H1 (cell line): ENCODE measurements around the gene RHBDF1. TPM values are rescaled to one million over a fixed set of nuclear protein-coding genes. Genes with fewer than 3 reads are reported as not detected.

Experiments
- CTCF ChIA-PET: fragments of 300-600 bp; sonication (Branson Sonifier 250); formaldehyde crosslinking; loops from one replicate; lab custom pipeline; 2021; ENCODE audit not compliant: partially characterized antibody; lab: Charles Lee
- POLR2A ChIA-PET: fragments of 300-600 bp; sonication (Branson Sonifier 250); formaldehyde crosslinking; loops from one replicate; lab custom pipeline; 2021; ENCODE audit warnings: inconsistent platforms; ENCODE audit not compliant: partially characterized antibody; lab: Charles Lee
- DNase-seq, 2 experiments: peaks; one replicate each; pipeline versions ENCODE4 v3.0.0 to v3.0.0-alpha.2; 2010 to 2022; ENCODE audit warnings: low spot score in 2 of 2, low read depth in 1 of 2, mixed read lengths in 1 of 2
- FAIRE-seq: peaks from 2 replicates; lab custom pipeline; 2011; peaks lifted over from hg19 to GRCh38; lab: Jason Lieb, UNC
- H2AFZ ChIP-seq: 2 replicates; pipeline ENCODE4 v1.8.1; 2012; ENCODE audit warnings: low read length, inconsistent platforms
- H2AK5ac ChIP-seq: 2 replicates; pipeline ENCODE4 v1.6.1; 2013; ENCODE audit warnings: low read depth, low read length
- H2BK120ac ChIP-seq: replicated peaks from 2 replicates; pipeline ENCODE3; 2013; ENCODE audit warnings: low read depth, low read length, inconsistent platforms
- H2BK12ac ChIP-seq: 2 replicates; pipeline ENCODE4 v1.6.1; 2013; ENCODE audit warnings: low read depth, low read length
- H2BK15ac ChIP-seq: 2 replicates; pipeline ENCODE4 v1.6.1; 2013; ENCODE audit warnings: low read length
- H2BK20ac ChIP-seq: 2 replicates; pipeline ENCODE4 v1.6.1; 2013; ENCODE audit warnings: low read length
- H2BK5ac ChIP-seq: 2 replicates; pipeline ENCODE4 v1.6.1; 2013; ENCODE audit warnings: low read depth, low read length
- H3K14ac ChIP-seq: 2 replicates; pipeline ENCODE4 v1.6.1; 2013; ENCODE audit warnings: inconsistent platforms; ENCODE audit not compliant: insufficient read length
- H3K18ac ChIP-seq: 2 replicates; pipeline ENCODE4 v1.6.1; 2013; ENCODE audit warnings: low read length; ENCODE audit errors: extremely low read depth
- H3K23ac ChIP-seq: 2 replicates; pipeline ENCODE4 v1.6.1; 2013; ENCODE audit warnings: inconsistent platforms; ENCODE audit not compliant: insufficient read length
- H3K23me2 ChIP-seq: 2 replicates; pipeline ENCODE4 v1.6.1; 2013; ENCODE audit warnings: low read depth, low read length
- H3K27ac ChIP-seq: 2 replicates; pipeline ENCODE4 v1.6.1; 2011; ENCODE audit warnings: low read depth, low read length, inconsistent platforms
- H3K27me3 ChIP-seq, 4 experiments: replicated peaks in 1 of 4; 1 replicate in 1 of 4; 2 replicates in 3 of 4; pipeline versions ENCODE4 v1.6.1 to v1.8.1; 2011 to 2013; ENCODE audit warnings: low read length in 3 of 4, mild to moderate bottlenecking in 3 of 4, inconsistent platforms in 2 of 4, mixed read lengths in 2 of 4, moderate library complexity in 1 of 4; ENCODE audit not compliant: control insufficient read depth in 3 of 4, insufficient read depth in 3 of 4; ENCODE audit errors: extremely low read depth in 1 of 4
- H3K36me3 ChIP-seq, 4 experiments: 2 replicates each; pipeline versions ENCODE4 v1.6.1 to v1.8.1; 2011 to 2013; ENCODE audit warnings: mild to moderate bottlenecking in 4 of 4, low read length in 3 of 4, moderate library complexity in 2 of 4, control low read depth in 1 of 4, inconsistent platforms in 1 of 4; ENCODE audit not compliant: insufficient read depth in 4 of 4, control insufficient read depth in 2 of 4
- H3K4ac ChIP-seq: replicated peaks from 2 replicates; pipeline ENCODE3; 2013; ENCODE audit warnings: low read length, low read depth, mixed read lengths, inconsistent platforms; ENCODE audit not compliant: insufficient read length
- H3K4me1 ChIP-seq, 4 experiments: replicated peaks in 1 of 4; 1 replicate in 1 of 4; 2 replicates in 3 of 4; pipeline versions ENCODE4 v1.6.1 to v1.8.1; 2011 to 2013; ENCODE audit warnings: low read length in 3 of 4, inconsistent platforms in 2 of 4, mixed read lengths in 1 of 4; ENCODE audit not compliant: insufficient read depth in 4 of 4, control insufficient read depth in 3 of 4
- H3K4me2 ChIP-seq, 2 experiments: 2 replicates each; pipeline versions ENCODE4 v1.6.1 to v1.8.1; 2011 to 2013; ENCODE audit warnings: low read depth in 2 of 2, low read length in 2 of 2, control low read depth in 1 of 2, inconsistent platforms in 1 of 2, mild to moderate bottlenecking in 1 of 2; ENCODE audit not compliant: insufficient read depth in 1 of 2
- H3K4me3 ChIP-seq, 4 experiments: fragments of 200-600, 300-600 bp in 1 of 4; sonication (generic), shearing (Covaris generic), sonication (Bioruptor Twin) in 1 of 4; 2 replicates each; pipeline versions ENCODE4 v1.5.1 to v1.8.1; 2011 to 2016; ENCODE audit warnings: low read length in 4 of 4, low read depth in 3 of 4, control low read depth in 2 of 4, inconsistent platforms in 2 of 4, mild to moderate bottlenecking in 2 of 4, mixed read lengths in 1 of 4, moderate library complexity in 1 of 4; ENCODE audit not compliant: insufficient read depth in 2 of 4; ENCODE audit errors: extremely low read depth in 1 of 4
- H3K56ac ChIP-seq: replicated peaks from 2 replicates; pipeline ENCODE3; 2013; ENCODE audit warnings: low read depth, mild to moderate bottlenecking, mixed read lengths, low read length, inconsistent platforms; ENCODE audit not compliant: insufficient read length
- H3K79me1 ChIP-seq: 2 replicates; pipeline ENCODE4 v1.6.1; 2013; ENCODE audit warnings: low read depth, low read length, control low read depth
- H3K79me2 ChIP-seq, 2 experiments: 2 replicates each; pipeline versions ENCODE4 v1.6.1 to v1.8.1; 2012 to 2013; ENCODE audit warnings: low read length in 2 of 2, mild to moderate bottlenecking in 2 of 2, inconsistent platforms in 1 of 2; ENCODE audit not compliant: insufficient read depth in 2 of 2, control insufficient read depth in 1 of 2
- H3K9ac ChIP-seq, 4 experiments: replicated peaks in 1 of 4; 1 replicate in 1 of 4; 2 replicates in 3 of 4; pipeline versions ENCODE4 v1.6.1 to v1.8.1; 2011 to 2013; ENCODE audit warnings: low read depth in 3 of 4, low read length in 3 of 4, control low read depth in 2 of 4, mild to moderate bottlenecking in 2 of 4, moderate library complexity in 2 of 4, inconsistent platforms in 1 of 4; ENCODE audit errors: extremely low read depth in 1 of 4
- H3K9me3 ChIP-seq, 2 experiments: 2 replicates each; pipeline versions ENCODE4 v1.6.1 to v1.8.1; 2012 to 2013; ENCODE audit warnings: mild to moderate bottlenecking in 2 of 2, moderate library complexity in 2 of 2, control low read depth in 1 of 2, inconsistent platforms in 1 of 2, low read depth in 1 of 2, low read length in 1 of 2, mixed read lengths in 1 of 2; ENCODE audit not compliant: insufficient read depth in 2 of 2
- H4K20me1 ChIP-seq, 2 experiments: replicated peaks in 1 of 2; 2 replicates each; pipeline versions ENCODE3 to v1.8.1; 2011 to 2013; ENCODE audit warnings: inconsistent platforms in 2 of 2, low read length in 2 of 2, mild to moderate bottlenecking in 1 of 2; ENCODE audit not compliant: insufficient read depth in 2 of 2, control insufficient read depth in 1 of 2
- H4K5ac ChIP-seq: 2 replicates; pipeline ENCODE4 v1.6.1; 2013; ENCODE audit warnings: low read length, low read depth, mixed read lengths, inconsistent platforms; ENCODE audit not compliant: insufficient read length
- H4K8ac ChIP-seq: 2 replicates; pipeline ENCODE4 v1.8.0; 2013; ENCODE audit warnings: mild to moderate bottlenecking, moderate library complexity, low read length, inconsistent platforms; ENCODE audit not compliant: insufficient read depth; ENCODE audit errors: extremely low read depth
- H4K91ac ChIP-seq: replicated peaks from 2 replicates; pipeline ENCODE3; 2013; ENCODE audit warnings: low read length, mixed read lengths, inconsistent platforms; ENCODE audit not compliant: insufficient read length
- BRCA1 ChIP-seq: IDR thresholded peaks from 2 replicates; pipeline ENCODE4 v1.6.1; 2012; ENCODE audit warnings: low read depth, low read length, improper control_type of control experiment
- CEBPB ChIP-seq: IDR thresholded peaks from 2 replicates; pipeline ENCODE4 v1.6.1; 2012; ENCODE audit warnings: low read depth, low read length
- CHD2 ChIP-seq: IDR thresholded peaks from 2 replicates; pipeline ENCODE4 v1.6.1; 2012; ENCODE audit warnings: low read length, improper control_type of control experiment
- EP300 ChIP-seq, 2 experiments: IDR thresholded peaks; 1 replicate in 1 of 2; 2 replicates in 1 of 2; pipeline ENCODE4 v1.6.1; 2011 to 2012; ENCODE audit warnings: low read depth in 2 of 2, low read length in 2 of 2, mild to moderate bottlenecking in 2 of 2, borderline replicate concordance in 1 of 2, inconsistent platforms in 1 of 2, moderate library complexity in 1 of 2
- EZH2 ChIP-seq: fragments of 200-600 bp; sonication (generic); IDR thresholded peaks from 2 replicates; pipeline ENCODE4 v1.7.1; 2012; ENCODE audit warnings: low read depth, mild to moderate bottlenecking, moderate library complexity, low read length, inconsistent platforms; ENCODE audit not compliant: severe bottlenecking
- FOSL1 ChIP-seq: IDR thresholded peaks from 2 replicates; pipeline ENCODE4 v1.6.1; 2011; ENCODE audit warnings: mild to moderate bottlenecking, low read depth, low read length, moderate library complexity; ENCODE audit not compliant: insufficient read depth
- JUN ChIP-seq: IDR thresholded peaks from 2 replicates; pipeline ENCODE4 v1.6.1; 2011; ENCODE audit warnings: low read depth, mild to moderate bottlenecking, improper control_type of control experiment, low read length
- MAFK ChIP-seq: IDR thresholded peaks from 2 replicates; pipeline ENCODE4 v1.6.1; 2012; ENCODE audit warnings: low read depth, mild to moderate bottlenecking, improper control_type of control experiment, low read length
- RAD21 ChIP-seq, 2 experiments: IDR thresholded peaks in 1 of 2; conservative IDR thresholded peaks in 1 of 2; 2 replicates each; pipeline ENCODE4 v1.6.1; 2011; ENCODE audit warnings: low read depth in 2 of 2, low read length in 2 of 2, improper control_type of control experiment in 1 of 2, inconsistent platforms in 1 of 2, mild to moderate bottlenecking in 1 of 2, moderate library complexity in 1 of 2
- RFX5 ChIP-seq: IDR thresholded peaks from 2 replicates; pipeline ENCODE4 v1.6.1; 2011; ENCODE audit warnings: low read depth, low read length, improper control_type of control experiment, borderline replicate concordance
- SP1 ChIP-seq: IDR thresholded peaks from 2 replicates; pipeline ENCODE4 v1.6.1; 2011; ENCODE audit warnings: low read depth, low read length
- TEAD4 ChIP-seq: IDR thresholded peaks from 2 replicates; pipeline ENCODE4 v1.6.1; 2012; ENCODE audit warnings: low read depth, low read length, inconsistent platforms, mixed read lengths
- WGBS, 2 experiments: shearing (Covaris generic) in 1 of 2; methylation state at CpG; one replicate each; pipeline versions ENCODE4 v1.1.6 to v1.1.7; 2013 to 2015; ENCODE audit warnings: low lambda C conversion rate in 2 of 2, mixed read lengths in 2 of 2, inconsistent platforms in 1 of 2, low coverage in 1 of 2, missing lambda C conversion rate in 1 of 2; ENCODE audit not compliant: insufficient replicate concordance in 2 of 2, insufficient coverage in 1 of 2, insufficient read length in 1 of 2; ENCODE audit errors: extremely low coverage in 1 of 2, missing lambda C conversion rate in 1 of 2; 5-methylcytosine and 5-hydroxymethylcytosine counted together
- polyA plus RNA-seq, 7 experiments: library from polyadenylated mRNA; depleted of rRNA in 3 of 7; stranded (reverse) in 5 of 7; unstranded in 2 of 7; fragments of >200 nt in 5 of 7; fragments of 200-250 nt in 2 of 7; gene quantifications; 1 replicate in 5 of 7; 2 replicates in 1 of 7; 4 replicates in 1 of 7; pipeline versions ENCODE4 v1.2.1 to v1.2.3, GENCODE V29; 2011 to 2013; ENCODE audit warnings: missing spikeins in 2 of 7, mixed read lengths in 2 of 7
- total RNA-seq: library from RNA; stranded (reverse); fragmentation: NEBNext Ultra II Directional; extraction: Animal tissue kit (Norgen Biotek cat#: 25700); gene quantifications from 2 replicates; pipeline ENCODE4 v1.2.1, GENCODE V29; 2021

Gene RHBDF1
- total and polyA plus RNA-seq, 2 of the 8 experiments (the other 6 are each of a cell fraction or from before 2014, with no cell fraction given), result 37.4 to 51.6 TPM

DNA sequence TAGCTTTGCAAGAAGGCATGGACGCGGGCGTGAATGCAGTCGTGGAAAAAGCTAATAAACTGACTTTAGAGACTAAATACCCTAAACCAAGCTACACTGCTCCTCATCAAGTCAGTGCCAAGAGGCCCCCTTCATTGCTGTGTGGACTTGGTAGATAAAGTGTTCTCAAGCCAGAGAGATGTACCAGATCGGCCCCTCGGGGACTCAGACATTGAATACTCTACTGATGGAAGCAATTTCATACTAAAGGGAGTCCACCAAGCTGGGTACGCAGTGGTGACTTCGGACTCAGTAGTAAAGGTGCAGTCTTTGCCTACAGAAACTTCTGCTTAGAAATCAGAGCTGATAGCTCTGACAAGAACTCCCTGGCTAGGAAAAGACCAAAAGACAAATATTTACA lies 27.8 kb downstream of the RHBDF1 start:
- H4K8ac ChIP-seq, result no peak overlapping the region
- ChIA-PET CTCF (interaction anchor here (1.9 kb wide), 2 partner anchors 52 to 73 kb away, joined by 5 to 7 read pairs; no protein-coding TSS in a partner anchor), POLR2A (interaction anchor here (0.9 to 2.1 kb wide), 4 partner anchors 9 to 184 kb away, joined by 3 to 8 read pairs (median 4); partner anchors contain the start of genes POLR3K and SNRNP25)
- H3K23ac ChIP-seq, result no peak overlapping the region
- no peak overlapping the region for H3K4me3 ChIP-seq
- H3K4me1 ChIP-seq, result no peaks in the 10 kb centered on the region
- H3K4me2 ChIP-seq, result no peak overlapping the region
- H3K36me3 ChIP-seq, result peaks cover 25 to 72% (median 53%) of the 10 kb centered on the region in 4 experiments
- 94% methylated on average over 8 of the region's 8 CpGs; no CpG with 5 or more reads in 1 of the 2 experiments for WGBS, 2 experiments
- no peak overlapping the region for H3K9ac ChIP-seq
- no peaks in the 10 kb centered on the region; a peak in 1 of 4 replicates for H3K9me3 ChIP-seq
- no peak overlapping the region for H4K91ac ChIP-seq
- no peaks in the 10 kb centered on the region for H3K23me2 ChIP-seq
- peaks cover 0 to 6% of the 10 kb centered on the region in 2 experiments; a peak in 2 of 4 replicates for H3K79me2 ChIP-seq
- H4K20me1 ChIP-seq, result peaks cover 0 to 16% of the 10 kb centered on the region in 2 experiments
- no peak overlapping the region for H3K56ac ChIP-seq
- no peak overlapping the region for H3K18ac ChIP-seq
- H3K27ac ChIP-seq, result no peak overlapping the region
- H2BK5ac ChIP-seq, result no peak overlapping the region
- no peak overlapping the region for H2BK120ac ChIP-seq
- H3K14ac ChIP-seq, result no peak overlapping the region
- no peak for DNase-seq
- no peak overlapping the region for H2BK12ac ChIP-seq
- H3K79me1 ChIP-seq, result peaks cover 2% of the 10 kb centered on the region; the same call in 1 of the 2 replicates
- H2BK15ac ChIP-seq, result no peak overlapping the region
- H2BK20ac ChIP-seq, result no peak overlapping the region
- no peak overlapping the region for H4K5ac ChIP-seq
- H3K27me3 ChIP-seq, result no peaks in the 10 kb centered on the region
- H2AFZ ChIP-seq, result no peak overlapping the region
- H2AK5ac ChIP-seq, result no peak overlapping the region
- no peak for FAIRE-seq
- no peak overlapping the region for H3K4ac ChIP-seq
- TF ChIP-seq CEBPB (no peak), EP300 (IDR thresholded peaks at IDR 0.05; ENCODE audit: borderline replicate concordance in 1 of 2, low read depth in 2 of 2, low read length in 2 of 2) (no peak), EZH2 (no peak), TEAD4 (no peak), MAFK (no peak), RFX5 (no peak), CHD2 (no peak), JUN (no peak), SP1 (no peak), FOSL1 (no peak), RAD21 (IDR thresholded peaks at IDR 0.05 in 1 of 2, conservative IDR thresholded peaks at IDR 0.05 in 1 of 2; ENCODE audit: low read depth in 2 of 2, low read length in 2 of 2) (no peak), BRCA1 (no peak)
